Neural crest cell (in vitro differentiated cells): Measurements from ENCODE around the gene SUSD2. TPM values are rescaled to one million over a fixed set of nuclear protein-coding genes. Genes with fewer than 3 reads are reported as not detected.

Experiments
- DNase-seq: peaks from one replicate; pipeline ENCODE4 v3.0.0; 2021; ENCODE audit warnings: low read depth, mixed read lengths, low spot score
- H3K27ac Mint-ChIP-seq: one replicate; pipeline ENCODE4 v1.8.0; 2021; ENCODE audit warnings: mild to moderate bottlenecking, mixed read lengths; ENCODE audit not compliant: unreplicated experiment
- H3K27me3 Mint-ChIP-seq: 2 replicates; pipeline ENCODE4 v1.8.0; 2021; ENCODE audit warnings: low read depth, mild to moderate bottlenecking, mixed read lengths
- H3K36me3 Mint-ChIP-seq: 2 replicates; pipeline ENCODE4 v1.8.0; 2021; ENCODE audit warnings: low read depth, mild to moderate bottlenecking, mixed read lengths
- H3K4me1 Mint-ChIP-seq: 2 replicates; pipeline ENCODE4 v1.8.0; 2021; ENCODE audit warnings: mixed read lengths
- H3K4me3 Mint-ChIP-seq: one replicate; pipeline ENCODE4 v1.8.0; 2021; ENCODE audit warnings: mild to moderate bottlenecking, mixed read lengths
- H3K9me3 Mint-ChIP-seq: 2 replicates; pipeline ENCODE4 v1.8.0; 2021; ENCODE audit warnings: mixed read lengths
- total RNA-seq: library from RNA; stranded (reverse); gene quantifications from 2 replicates; pipeline ENCODE4 v1.2.1, GENCODE V29; 2021
- TF ChIP-seq, protein P1 (sequence below): fragments of 200-600 bp; sonication (generic); conservative IDR thresholded peaks from 2 replicates; pipeline ENCODE4 v1.5.0; 2021; ENCODE audit warnings: antibody characterized with exemption, mild to moderate bottlenecking

Gene SUSD2
- total RNA-seq, 1 donor from 2014 or later, result 0.37 TPM

DNA sequence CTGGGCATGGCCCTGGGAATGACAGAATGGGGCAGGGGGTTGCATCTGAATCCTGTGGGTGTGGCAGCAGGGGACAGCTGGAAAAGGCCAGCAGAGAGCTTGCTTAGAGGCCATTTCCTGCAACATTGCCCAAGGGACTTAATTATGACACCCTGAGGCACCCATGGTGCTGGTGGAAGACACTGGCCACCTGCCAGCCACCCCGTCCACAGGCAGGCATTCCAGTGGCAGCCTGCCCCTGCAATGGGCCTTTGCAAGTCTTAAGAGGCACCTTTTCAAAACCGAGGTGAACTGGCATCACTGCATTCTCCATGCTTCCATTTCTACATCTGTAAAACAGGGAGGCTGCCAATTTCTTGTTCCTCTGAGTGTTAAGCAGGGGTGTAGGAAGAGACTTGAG is 21.6 kb upstream of the SUSD2 start:
- TF ChIP-seq, protein P1, sequence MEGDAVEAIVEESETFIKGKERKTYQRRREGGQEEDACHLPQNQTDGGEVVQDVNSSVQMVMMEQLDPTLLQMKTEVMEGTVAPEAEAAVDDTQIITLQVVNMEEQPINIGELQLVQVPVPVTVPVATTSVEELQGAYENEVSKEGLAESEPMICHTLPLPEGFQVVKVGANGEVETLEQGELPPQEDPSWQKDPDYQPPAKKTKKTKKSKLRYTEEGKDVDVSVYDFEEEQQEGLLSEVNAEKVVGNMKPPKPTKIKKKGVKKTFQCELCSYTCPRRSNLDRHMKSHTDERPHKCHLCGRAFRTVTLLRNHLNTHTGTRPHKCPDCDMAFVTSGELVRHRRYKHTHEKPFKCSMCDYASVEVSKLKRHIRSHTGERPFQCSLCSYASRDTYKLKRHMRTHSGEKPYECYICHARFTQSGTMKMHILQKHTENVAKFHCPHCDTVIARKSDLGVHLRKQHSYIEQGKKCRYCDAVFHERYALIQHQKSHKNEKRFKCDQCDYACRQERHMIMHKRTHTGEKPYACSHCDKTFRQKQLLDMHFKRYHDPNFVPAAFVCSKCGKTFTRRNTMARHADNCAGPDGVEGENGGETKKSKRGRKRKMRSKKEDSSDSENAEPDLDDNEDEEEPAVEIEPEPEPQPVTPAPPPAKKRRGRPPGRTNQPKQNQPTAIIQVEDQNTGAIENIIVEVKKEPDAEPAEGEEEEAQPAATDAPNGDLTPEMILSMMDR, result no peak
- no peaks in the 10 kb centered on the region for H3K9me3 Mint-ChIP-seq
- peak overlapping the region; percentile 34 for H3K4me3 Mint-ChIP-seq
- H3K4me1 Mint-ChIP-seq, result peaks cover 21% of the 10 kb centered on the region
- H3K27ac Mint-ChIP-seq, result no peak overlapping the region
- DNase-seq, result no peak
- peaks cover 16% of the 10 kb centered on the region for H3K27me3 Mint-ChIP-seq
- H3K36me3 Mint-ChIP-seq, result no peaks in the 10 kb centered on the region

GRCh38 chr22:24160546-24160945 is 20.7 kb upstream of the SUSD2 start:
- Mint-ChIP-seq H3K27me3 (peaks cover 7% of the 10 kb centered on the region), H3K9me3 (no peaks in the 10 kb centered on the region), H3K4me3 (no peak overlapping the region), H3K36me3 (no peaks in the 10 kb centered on the region), H3K27ac (peak overlapping the region; percentile 27), H3K4me1 (peaks cover 18% of the 10 kb centered on the region)
- TF ChIP-seq, protein P1, result no peak
- no peak for DNase-seq

- no peak overlapping the region for H3K27ac Mint-ChIP-seq
- no peaks in the 10 kb centered on the region for H3K36me3 Mint-ChIP-seq
- H3K4me3 Mint-ChIP-seq, result no peak overlapping the region
- H3K9me3 Mint-ChIP-seq, result no peaks in the 10 kb centered on the region
- peaks cover 14% of the 10 kb centered on the region for H3K4me1 Mint-ChIP-seq
- DNase-seq, result no peak
- TF ChIP-seq, protein P1, result no peak
- H3K27me3 Mint-ChIP-seq, result peaks cover 4% of the 10 kb centered on the region
Measured at GRCh38 chr22:24161485-24161884, 19.8 kb upstream of the SUSD2 start.

DNA sequence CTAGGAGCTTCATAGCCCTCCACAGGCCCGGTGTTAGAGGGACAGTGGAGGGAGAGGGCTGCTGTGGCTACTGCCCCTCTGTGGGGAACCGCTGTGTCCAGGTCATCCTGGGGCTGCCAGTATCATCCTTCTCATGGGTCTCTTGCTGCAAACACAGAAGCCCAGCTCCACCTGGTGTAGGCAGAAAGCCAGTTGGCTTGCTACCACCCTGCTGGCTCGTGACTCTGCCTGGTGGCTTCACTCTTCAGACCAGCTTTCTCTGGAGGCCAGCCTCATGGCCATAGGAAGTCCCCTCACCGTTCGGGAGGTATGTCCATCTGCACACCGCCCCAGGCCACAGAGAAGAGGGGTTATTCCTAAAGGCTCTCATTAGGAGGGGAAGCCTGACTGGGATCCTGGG is 19.4 kb upstream of the SUSD2 start:
- H3K4me1 Mint-ChIP-seq, result peaks cover 10% of the 10 kb centered on the region
- no peak for DNase-seq
- H3K27me3 Mint-ChIP-seq, result peaks cover under 1% of the 10 kb centered on the region
- TF ChIP-seq, protein P1, result no peak
- H3K4me3 Mint-ChIP-seq, result no peak overlapping the region
- H3K9me3 Mint-ChIP-seq, result no peaks in the 10 kb centered on the region
- peak overlapping the region; percentile 57 for H3K27ac Mint-ChIP-seq
- no peaks in the 10 kb centered on the region for H3K36me3 Mint-ChIP-seq

GRCh38 chr22:24162436-24162835 is 18.9 kb upstream of the SUSD2 start:
- Mint-ChIP-seq H3K9me3 (no peaks in the 10 kb centered on the region), H3K4me1 (peaks cover 10% of the 10 kb centered on the region), H3K4me3 (no peak overlapping the region), H3K27ac (peak overlapping the region; percentile 57), H3K27me3 (no peaks in the 10 kb centered on the region), H3K36me3 (no peaks in the 10 kb centered on the region)
- TF ChIP-seq, protein P1, result no peak
- no peak for DNase-seq

DNA sequence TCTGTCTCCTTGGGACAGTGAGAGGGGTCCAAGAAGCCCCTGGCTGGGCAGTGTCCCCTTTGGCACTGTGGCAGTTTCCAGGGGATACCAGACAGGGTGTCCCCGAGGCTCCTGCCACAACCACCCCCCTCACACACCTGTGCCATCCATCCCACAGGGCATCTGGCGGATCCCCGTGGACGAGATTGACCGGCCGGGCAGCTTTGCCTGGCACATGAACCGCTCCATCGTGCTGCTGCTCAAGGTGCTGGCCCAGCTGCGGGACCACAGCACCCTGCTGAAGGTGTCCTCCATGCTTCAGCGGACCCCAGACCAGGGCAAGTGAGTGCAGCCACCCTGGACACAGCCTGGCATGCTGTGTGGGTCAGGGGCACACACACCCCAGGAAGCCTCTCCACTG is 17.0 kb upstream of the SUSD2 start:
- TF ChIP-seq, protein P1, result no peak
- Mint-ChIP-seq H3K4me3 (no peak overlapping the region), H3K4me1 (peaks cover 10% of the 10 kb centered on the region), H3K27me3 (no peaks in the 10 kb centered on the region), H3K27ac (peak overlapping the region; percentile 78), H3K9me3 (no peaks in the 10 kb centered on the region), H3K36me3 (no peaks in the 10 kb centered on the region)
- DNase-seq, result no peak
